ENCODE data around the gene TMEM131L.
A peak's percentile ranks its signal among the peaks of the same experiment; 100 is the strongest.

The TMEM131L gene

DNA sequence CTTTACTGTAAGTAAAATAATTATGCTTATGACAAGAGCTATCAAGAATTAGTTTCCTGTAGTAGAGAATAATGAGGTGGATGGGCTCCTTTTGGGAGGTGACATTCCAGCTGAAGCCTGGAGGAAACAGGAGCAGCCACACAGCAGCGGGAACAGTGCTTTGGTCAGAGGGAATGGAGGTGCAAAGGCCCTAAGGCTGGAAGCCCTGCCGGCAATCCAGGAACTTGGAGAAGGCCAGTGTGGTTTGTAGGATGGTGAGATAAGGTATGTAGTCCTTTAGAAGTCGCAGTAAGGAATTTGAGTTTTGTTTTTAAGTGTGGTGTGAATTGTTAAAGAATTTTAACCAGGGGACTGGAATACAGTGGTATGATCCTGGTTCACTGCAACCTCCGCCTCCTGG lies 8.1 kb downstream of the TMEM131L start:
- DNase-seq = no peak

DNA sequence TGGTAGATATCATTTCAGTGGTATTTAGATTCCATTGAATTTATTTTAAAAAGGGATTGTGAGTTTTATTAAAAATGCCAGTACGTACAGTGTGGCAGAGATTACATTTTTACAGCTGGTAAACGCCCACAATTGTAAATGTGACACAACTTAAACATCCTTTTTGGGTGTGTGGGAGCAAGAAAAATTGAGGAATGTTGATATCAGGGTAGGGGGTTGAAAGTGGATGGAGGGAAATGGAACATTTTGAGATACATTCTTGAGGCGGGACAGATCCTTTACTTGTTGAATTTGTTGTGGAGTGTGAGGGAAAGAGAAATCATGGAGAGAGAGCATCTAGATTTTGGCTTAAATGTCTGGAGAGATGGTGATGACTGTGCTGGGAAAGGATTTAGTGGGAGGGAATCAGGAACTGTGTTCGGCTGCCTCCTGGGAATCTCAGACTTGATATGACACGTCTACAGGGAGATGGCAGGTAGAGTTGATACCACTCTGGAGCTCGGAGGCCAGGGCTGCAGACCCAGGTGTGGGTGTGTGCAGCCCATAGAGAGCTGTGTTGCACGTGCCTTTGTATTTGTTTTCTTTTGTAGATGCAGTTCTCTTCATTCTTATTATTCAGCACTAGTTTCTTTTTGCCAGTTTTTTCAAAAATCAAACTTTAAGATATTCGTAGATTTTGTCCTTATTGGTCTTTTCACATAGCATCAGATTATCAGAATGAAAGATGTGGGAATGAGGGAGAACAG lies 10.8 kb downstream of the TMEM131L start:
- no peak for DNase-seq

DNA sequence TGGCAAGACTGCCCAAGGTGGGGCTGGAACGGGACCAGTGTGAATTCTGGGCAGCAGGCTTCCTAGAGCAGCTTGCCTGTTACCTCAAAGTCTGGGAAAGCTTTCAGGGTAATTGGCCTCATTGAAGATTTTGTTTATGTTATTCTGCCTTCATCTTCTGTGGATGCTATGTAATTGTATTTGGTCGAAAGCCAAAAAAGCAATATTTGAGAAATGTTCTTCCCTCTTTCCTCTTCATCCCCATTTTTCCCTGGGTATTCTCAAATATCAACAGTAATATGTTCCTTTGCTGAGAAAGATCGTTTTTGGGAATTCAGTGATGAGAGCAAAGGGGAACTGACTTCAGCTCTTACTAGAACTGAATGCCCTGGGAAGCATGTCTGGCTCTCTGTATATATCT lies 12.9 kb downstream of the TMEM131L start:
- DNase-seq = no peak

DNA sequence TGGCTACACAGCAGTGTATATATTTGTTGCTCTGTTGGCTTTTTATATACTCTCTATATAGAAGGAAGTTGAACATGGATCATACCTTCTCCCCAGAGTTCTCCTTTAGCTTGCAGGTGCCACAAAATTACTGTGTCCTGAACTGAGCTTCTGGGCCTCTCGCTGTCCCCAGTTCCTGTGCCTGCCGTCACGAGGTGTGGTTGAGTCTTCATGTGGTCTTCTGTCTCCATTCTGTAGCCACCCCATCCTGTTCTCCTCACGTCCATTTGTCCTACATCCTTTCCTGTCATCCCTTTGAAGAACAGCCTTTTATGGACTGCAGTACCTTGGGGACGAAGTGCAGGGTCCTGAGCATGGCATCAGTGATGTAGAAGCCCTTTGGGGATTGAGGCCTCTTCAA lies 14.5 kb downstream of the TMEM131L start:
- no peak for DNase-seq

DNA sequence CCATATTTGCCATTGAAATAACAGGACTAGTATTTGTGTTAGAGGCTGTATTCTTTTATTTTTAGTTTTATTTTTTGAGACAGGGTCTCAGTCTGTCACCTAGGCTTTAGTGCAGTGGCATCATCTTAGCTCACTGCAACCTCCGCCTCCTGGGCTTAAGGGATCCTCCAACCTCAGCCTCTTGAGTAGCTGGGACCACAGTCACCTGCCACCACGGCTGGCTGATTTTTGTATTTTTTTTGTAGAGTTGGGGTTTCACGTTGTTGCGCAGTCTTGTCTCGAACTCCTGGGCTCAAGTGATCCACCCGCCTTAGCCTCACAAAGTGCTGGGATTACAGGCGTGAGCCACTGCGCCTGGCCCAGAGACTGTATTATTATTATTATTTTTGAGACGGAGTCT lies 15.3 kb downstream of the TMEM131L start:
- DNase-seq = no peak

DNA sequence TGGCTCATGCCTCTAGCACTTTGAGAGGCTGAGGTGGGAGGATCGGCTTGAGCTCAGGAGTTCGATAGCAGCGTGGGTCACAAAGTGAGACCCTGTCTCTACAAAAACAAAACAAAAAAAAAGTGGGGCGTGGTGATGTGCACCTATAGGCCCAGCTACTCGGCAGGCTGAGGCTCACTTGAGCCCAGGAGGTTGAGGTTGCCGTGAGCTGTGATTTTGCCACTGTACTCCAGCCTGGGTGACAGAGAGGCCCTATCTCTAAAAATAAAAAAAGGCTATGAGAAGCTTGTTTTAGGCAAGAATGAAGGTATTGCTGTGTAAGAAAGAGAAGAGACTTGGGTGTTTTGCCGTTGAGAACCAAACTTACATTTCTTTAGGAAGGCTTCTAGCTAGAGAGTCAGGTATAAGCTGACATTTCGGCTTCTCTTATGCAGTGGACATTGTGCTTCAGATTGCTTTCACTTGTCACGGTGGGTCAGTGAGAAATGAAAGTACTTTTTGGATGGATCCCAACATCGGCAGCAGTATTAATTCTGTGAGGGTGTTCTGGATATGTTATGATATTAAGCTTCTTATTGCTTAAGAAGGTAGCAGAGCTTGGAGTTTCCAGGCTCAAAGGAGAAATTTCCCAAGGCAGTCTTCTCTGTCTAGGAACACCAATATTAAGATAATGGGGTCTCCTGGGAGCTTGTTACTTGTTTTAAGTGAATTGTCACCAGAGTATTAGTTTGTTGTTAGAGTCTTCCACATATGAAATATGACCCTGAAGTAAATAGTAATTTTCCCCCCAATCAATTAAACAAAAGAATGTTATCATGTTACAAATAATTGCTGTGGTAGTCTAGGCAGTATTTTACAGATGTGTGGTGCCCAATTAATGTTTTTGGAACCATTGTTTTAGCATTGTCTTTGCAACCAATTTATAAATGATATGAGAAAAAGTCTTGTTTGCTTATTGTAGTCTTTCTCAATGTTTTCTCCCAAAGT lies 17.6 kb downstream of the TMEM131L start:
- no peak for DNase-seq

DNA sequence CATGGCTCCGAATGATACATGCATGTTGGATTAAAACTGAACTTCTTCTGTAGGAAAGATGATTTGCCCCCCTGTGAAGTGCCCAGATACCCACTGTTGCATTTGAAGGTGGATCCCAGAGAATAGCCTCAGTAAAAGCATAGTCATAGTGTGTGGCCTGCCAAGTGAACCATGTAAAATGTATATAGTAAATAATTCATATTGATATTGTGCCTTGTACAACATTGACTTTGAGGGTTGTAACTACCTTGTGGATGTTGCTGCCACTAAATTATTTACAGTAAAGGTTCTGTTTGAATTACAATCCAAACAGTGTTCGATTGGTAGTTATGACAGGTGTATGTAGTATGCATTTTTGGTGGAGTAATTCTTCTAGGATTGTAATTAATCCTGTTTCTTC lies 19.2 kb downstream of the TMEM131L start:
- no peak for DNase-seq

DNA sequence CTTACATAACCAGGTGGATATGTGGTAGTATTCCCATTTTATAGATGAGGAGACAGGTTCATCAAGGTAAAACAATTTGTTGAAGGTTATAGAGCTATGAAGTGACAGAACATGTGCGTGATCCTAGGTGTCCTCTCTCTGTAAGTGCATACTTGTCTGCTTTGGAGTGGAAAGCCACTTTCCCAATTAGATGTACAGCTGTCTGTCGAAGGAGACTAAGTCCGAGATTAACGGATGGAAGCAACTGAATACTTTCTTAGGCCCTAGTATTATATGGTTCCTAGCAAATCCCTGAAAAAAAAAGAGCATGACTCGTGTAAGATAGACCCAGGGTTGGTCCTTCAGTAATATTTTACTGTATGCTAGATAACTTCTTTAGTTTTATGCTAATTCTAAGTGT lies 19.7 kb downstream of the TMEM131L start:
- no peak for DNase-seq

DNA sequence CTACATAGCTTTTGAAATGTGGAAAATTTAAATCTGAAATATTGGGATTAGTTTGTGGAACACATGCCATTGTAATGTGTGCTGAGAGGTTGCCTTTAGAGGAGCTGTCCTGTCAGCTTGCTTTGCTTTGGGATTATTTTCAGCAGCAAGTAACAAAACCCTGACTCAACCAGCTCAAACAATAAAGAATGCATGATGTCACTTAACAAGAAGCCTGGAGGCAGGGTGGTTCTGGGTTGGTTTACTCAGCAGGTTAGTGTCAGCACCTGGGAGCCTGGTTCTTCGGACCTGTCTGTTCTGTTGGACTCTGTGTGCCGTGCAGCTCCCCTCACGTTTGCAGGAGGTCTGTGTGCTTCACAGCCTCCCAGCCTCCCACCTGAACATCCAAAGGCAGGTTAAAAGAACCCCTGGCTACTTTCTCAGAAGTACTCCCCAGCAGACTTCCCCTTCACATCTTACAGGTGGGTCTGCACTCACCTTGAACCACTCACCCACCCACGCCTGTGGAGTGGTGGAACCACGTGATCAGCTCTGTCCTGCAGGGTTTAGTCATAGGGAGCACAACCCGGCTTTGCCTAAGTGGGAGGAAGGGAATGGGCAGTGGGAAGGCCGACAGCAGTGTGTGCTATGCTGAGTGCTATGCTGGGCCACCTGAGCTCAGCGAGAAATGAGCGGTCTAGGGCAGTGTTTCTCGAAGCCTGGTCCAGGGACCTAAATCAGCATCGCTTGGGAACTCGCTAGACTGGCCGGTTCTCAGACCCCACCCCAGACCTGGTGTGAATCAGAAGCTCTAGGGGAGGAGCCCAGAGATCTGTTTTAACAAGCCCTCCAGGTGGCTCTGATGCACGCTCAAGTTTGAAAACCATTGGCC lies 20.4 kb downstream of the TMEM131L start:
- peak; percentile 84 for DNase-seq

DNA sequence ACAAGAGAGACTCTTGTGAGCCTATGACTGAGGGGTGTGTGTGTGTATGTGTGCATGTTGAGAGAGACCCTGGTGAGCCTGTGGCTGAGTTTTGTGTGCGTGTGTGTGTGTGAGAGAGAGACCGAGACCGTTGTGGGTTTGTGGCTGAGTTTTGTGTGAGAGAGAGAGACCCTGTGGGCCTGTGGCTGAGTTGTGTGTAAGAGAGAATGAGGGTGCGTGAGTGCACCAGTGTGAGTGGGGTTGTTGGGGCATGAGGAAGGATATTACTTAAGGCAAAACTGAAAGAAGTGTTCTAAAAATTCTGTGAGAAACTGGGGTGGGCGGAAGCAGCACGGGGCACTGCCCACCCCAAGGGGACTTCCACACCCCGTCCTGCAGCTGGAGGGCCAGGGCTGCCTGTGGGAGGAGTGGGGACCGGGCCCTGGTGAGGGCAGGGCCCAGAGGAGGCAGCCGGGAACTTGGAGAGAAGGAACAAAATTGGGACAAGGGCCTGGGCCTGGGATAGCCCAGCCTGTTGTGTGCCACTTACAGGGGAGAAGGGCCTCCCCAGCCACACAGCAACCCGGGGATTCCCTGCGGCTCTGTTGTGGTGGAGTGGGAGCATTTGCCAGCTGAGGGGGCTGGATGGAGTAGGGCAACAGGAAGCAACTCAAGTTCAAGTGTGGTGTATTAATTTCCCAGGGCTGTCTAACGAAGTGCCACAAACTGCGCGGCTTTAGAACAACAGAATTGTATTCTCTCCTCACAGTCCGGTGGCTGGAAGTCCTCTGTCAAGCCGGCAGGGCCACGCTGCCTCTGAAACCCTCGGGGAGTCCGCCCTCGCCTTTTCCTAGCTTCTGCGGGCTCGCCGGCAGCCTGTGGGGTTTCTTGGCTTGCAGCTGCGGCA lies 22.1 kb downstream of the TMEM131L start:
- DNase-seq = no peak

DNA sequence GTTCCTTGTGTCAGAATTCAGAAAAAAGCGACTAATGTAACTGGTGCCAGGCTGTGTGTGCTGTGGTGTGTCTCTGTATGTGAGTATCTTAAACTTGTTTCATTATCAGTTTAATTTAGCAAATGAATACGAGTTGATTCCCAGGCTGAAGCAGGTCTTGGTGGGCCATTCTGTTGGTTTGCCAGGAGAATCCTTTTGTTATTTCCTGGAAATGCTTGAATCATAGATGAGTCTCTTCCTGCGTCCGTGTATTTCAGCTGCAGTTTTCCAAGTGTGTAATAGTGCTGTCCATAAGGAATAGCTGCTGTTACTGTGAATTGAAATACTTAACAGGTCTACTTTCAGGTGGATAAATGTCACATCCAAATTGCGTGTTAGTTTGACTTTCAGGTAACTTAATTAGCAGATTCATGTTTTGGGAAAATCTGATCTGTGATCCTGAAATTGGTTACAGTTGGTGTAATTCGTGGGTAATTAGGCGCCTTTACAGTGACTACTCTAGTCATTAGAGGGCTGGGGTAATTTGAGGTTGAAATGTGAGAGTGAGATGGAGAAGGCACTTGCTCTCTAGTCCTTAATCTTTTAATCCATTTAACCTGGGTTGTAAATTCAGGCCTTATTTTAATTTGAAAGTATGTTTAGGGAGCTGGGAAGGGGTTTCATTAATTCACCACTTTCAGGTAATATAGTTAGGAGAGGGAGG lies 23.8 kb downstream of the TMEM131L start:
- DNase-seq = peak; percentile 49

DNA sequence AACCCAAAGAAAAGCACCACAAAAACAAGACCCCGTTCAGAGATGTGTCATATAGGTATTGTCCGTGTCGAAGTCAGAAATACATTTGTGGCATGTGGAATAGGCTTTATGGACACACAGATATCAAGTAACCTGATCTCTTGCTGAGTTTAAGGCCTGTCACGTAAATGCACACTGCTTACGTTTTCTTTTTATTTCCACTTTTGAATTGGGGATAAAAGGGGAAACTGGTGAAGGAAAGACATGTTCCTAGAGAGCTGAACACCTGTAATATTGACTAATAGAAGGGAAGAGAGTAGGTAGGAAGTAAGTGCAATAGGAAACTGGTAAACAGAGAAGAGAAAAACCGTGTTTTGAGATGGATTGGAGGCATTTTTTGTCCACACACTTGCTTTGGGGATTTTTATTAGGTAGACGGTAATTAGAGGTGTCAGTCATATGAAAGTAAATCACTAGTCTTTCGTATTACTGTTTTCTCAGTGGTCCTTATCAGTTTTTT lies 24.9 kb downstream of the TMEM131L start:
- DNase-seq = no peak

DNA sequence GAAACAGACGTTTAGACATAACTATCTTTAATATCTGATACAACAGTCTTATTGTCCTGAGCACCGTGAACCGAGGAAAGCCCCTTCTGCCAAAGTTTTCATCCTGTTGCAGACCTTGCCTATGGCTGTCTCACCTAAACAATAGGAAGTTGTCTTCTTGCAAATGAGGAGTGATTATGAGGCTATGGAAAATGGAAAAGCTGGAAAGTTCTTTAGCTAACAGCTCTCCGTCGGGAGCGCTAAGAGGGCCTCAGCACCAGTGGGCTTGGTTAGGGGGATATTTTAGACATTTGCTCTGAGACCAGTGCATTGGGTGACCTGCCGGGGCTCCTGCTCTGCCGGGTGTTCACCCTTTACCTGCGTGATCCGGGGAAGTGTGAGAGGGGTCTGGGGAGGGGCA lies 28.4 kb downstream of the TMEM131L start:
- no peak for DNase-seq

DNA sequence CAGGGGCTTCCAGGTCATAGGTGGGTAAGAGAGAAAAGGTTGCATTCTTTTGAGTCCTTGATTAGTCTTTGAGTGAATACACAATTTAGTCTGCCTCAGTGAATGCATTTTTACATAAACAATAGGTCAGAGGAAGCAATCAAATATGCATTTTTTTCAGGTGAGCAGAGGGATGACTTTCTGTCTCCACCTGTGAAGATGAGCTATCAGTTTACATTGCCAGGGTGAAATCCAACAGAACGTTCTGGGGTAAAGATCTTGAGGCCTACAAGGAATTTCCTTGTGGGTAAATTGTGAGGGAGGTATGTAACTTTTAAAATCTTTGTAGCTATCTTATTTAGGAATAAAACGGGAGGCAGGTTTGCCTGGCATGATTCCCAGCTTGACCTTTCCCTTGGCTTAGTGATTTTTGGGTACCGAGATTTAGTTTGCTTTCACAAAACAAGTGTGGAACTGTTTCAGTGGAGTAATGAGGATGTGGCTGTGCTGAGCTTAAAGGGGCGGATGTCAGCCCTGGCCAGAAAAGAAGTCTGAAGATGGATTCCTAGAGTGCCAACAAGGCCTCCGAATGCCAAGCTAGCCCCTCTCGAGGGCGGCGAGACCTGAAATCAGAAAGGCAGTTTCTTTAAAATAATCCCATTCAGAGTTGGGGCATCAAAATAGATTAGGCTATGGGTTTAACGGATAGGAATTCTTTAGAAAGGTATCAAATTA lies 29.5 kb downstream of the TMEM131L start:
- DNase-seq = no peak

DNA sequence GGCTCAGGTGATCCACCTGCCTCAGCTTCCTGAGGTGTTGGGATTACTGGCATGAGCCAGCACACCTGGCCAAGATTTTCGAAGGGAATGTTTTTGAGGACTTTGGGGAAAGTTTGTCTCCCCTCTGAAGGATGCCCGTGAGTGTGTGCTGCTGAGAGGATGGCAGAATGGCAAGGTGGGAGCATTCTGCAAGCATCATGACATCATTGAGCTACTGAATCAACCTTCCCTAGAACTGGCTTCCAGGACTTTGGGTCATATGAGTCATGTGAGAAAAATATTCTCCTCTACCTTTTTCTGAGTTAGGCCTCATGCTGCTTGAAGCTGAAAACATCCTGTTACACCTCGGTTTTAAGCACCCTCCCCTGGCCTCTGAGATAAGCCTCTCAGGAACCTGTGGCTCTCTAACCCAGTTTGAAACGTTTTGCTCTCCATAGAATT lies 31.0 kb downstream of the TMEM131L start:
- peak; percentile 54 for DNase-seq

DNA sequence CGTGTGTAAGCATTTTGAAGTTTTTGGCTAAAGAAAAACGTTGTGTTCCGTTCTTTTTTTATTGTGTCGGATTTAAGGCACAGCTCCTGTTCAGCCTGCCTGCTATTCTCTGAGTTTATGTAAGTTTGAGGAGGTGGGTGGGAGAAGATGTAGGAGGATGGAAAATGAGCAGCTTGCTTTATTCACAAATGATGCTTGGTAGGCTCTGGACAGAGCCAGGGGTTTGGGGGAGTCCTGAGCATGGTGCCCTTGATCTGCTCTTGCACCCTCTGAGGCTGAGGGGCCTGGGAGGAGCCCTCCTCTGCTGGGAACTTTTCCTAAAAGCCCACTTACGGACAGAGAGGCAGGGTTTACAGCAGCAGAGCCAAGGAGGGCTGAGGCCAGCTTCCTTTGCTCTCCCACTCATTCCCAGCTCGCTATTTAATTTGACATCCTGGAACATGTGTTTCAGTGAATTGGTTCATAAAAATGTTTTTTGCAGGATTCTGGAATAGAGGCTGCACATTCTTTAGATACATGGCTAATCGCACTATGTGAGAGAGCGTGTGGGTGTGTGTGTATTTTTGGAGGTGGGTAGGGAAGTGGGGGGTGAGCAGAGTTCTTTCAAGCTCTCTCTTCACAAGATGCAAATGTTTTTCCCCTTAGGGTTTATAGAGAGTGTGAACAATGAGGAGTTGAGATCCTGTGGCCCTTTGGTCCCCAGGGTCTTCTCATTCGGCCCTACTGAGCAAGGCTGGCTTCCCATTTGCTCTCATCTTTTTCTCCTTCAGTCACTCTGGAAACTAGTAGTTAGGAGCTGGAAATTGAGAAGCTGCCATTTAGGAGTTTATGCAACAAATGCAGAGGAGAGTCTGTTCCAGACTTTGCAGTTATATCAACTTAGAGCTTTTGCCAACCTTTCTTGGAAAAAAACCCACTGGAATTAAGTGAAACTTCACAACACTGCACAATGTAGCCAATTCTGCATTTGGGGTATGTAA lies 32.1 kb downstream of the TMEM131L start:
- peak; percentile 86 for DNase-seq

DNA sequence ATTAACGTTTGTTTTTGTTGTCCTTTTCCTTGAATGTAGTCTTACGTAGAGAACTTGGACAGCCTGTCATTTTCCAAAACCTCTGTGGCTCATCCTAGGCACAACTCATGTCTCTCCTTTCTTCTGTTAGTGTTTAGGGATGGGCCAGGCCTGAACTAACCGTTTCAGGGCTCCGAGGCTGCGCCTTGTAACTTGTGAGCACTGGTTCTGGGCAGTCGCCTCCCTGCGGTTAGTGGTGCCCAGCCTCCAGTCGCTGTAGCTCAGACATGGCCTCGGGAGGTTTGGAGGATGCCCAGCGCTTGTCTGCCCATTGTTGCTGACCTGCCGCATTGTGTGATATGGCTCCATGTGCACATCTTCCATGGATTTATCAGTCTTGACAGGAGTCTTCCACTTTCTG lies 32.8 kb downstream of the TMEM131L start:
- no peak for DNase-seq

DNA sequence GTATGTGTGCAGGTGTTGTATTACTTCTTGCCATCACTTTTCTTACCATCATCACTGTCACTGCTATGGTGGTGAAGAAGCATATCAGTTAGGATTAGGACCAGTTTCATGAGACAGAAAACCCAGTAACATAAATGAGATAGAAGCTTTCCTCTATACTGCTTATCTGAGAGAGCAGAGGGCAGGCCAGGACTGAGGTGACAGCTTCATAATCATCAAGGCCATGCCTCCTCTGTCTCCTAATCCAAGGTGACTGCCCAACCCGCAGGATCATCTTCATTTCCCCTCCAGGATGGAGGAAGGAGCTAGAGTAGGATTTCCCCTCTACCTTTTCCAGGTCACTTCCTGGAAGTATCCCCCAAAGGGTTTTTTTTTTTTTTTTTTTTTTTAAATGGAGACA lies 35.4 kb downstream of the TMEM131L start:
- no peak for DNase-seq

DNA sequence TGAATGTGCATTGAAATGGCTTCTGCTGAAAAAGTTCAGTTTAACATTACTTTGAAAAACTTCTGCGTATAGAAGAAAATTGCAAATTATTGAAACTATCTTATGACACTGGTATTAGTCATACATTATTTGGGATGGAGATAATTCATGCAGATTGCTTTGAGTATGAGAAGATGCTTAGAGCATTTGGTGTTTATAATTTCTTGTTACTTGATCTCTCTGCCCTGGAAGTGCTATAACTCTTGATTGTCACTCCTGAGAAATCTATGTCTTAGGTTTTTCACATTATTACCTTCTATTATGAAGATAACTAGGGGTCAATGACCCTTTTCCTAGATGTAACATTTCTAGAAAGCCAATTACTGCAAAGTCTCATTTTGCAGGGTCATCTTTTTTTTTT lies 36.4 kb downstream of the TMEM131L start:
- DNase-seq = peak; percentile 65
